ENCODE measurements around the gene PTPRK. TPM values are rescaled to one million over a fixed set of nuclear protein-coding genes. Genes with fewer than 3 reads are reported as not detected.

Gene PTPRK
- total and polyA plus RNA-seq, 9 of the 15 experiments (the other 6 are each of a cell fraction or from before 2014, with no cell fraction given): 0.04 to 0.51 TPM; not detected in 7

DNA sequence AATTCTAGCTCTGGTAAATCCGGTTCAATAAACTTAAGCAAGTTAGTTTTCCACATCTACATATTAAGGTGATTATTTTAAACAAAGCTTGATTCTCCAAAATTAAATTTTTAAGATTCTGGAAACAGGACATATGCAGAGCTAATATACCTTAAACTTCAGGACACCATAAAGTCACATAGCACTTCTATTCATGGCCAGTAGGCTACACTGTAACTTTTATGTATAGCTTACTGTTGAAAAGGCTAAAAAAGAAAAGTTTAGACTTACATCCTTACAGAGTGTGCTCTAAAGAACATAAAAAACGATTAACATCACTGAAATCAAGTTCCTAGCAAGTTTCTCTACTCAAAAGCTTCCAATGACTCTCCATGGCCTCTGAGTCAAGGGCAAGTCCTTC lies 224.7 kb downstream of the PTPRK start (continued):
- TF ChIP-seq, protein P1, sequence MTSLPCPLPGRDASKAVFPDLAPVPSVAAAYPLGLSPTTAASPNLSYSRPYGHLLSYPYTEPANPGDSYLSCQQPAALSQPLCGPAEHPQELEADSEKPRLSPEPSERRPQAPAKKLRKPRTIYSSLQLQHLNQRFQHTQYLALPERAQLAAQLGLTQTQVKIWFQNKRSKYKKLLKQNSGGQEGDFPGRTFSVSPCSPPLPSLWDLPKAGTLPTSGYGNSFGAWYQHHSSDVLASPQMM (CRISPR knock-in tag; IDR thresholded peaks at IDR 0.05): no peak

DNA sequence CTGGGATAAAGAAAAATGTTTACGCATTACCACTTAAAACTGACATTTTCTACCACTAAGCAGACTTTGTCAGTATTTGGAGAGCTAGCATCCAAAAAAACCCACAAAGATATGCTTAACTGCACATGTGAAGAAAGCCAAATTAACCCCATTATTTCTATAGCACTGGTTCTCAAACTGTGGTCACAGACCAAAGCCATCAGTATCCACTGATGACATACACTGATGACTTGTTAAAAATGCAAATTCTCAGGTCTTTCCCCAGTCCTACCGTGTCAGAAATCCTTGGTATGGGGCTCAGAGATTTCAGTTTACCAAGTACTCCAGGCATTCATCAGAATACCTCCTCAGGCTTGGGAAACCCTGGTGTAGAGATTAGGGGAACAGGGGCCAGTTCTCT lies 230.2 kb downstream of the PTPRK start:
- H3K9me1 ChIP-seq (ENCODE audit: control insufficient read depth, insufficient read depth, low read length): no peaks in the 10 kb centered on the region
- no peak overlapping the region for H3K27ac ChIP-seq (ENCODE audit: extremely low read depth, low read depth, low read length)
- H3K79me2 ChIP-seq (ENCODE audit: control insufficient read depth, insufficient read depth, low read length): no peaks in the 10 kb centered on the region
- ChIA-PET CTCF (ENCODE audit: low intra/inter-chr PET ratio) (no interaction called here), POLR2A (no interaction called here)
- in situ Hi-C loops (cut with MboI) (no loop called here), intact Hi-C loops (cut with micrococcal nuclease) (no loop called here)
- H3K9me3 ChIP-seq (replicated peaks; ENCODE audit: control insufficient read depth, insufficient read depth, low read depth, low read length): no peaks in the 10 kb centered on the region; the same call in 1 of the 2 replicates
- no peak overlapping the region for H3K4me3 ChIP-seq
- 0% methylated on average over 2 of the region's 2 CpGs for WGBS (ENCODE audit: insufficient coverage, low coverage, missing lambda C conversion rate)
- no peak for FAIRE-seq
- ATAC-seq: no peak
- H4K20me1 ChIP-seq (replicated peaks; ENCODE audit: control insufficient read depth, insufficient read depth, low read length): no peaks in the 10 kb centered on the region
- H2AFZ ChIP-seq (ENCODE audit: low read depth, low read length): no peak overlapping the region
- H3K9ac ChIP-seq (ENCODE audit: insufficient read depth in 1 of 2, low read depth in 2 of 2, low read length in 2 of 2): no peak overlapping the region
- H3K4me2 ChIP-seq (ENCODE audit: insufficient read depth, low read length): no peak overlapping the region
- H3K4me1 ChIP-seq (replicated peaks in 1 of 2; ENCODE audit: control insufficient read depth in 2 of 2, insufficient read depth in 2 of 2, low read length in 2 of 2): no peaks in the 10 kb centered on the region
- TF ChIP-seq, protein P2, sequence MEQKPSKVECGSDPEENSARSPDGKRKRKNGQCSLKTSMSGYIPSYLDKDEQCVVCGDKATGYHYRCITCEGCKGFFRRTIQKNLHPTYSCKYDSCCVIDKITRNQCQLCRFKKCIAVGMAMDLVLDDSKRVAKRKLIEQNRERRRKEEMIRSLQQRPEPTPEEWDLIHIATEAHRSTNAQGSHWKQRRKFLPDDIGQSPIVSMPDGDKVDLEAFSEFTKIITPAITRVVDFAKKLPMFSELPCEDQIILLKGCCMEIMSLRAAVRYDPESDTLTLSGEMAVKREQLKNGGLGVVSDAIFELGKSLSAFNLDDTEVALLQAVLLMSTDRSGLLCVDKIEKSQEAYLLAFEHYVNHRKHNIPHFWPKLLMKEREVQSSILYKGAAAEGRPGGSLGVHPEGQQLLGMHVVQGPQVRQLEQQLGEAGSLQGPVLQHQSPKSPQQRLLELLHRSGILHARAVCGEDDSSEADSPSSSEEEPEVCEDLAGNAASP (IDR thresholded peaks at IDR 0.05): no peak
- TF ChIP-seq FOXP1 (CRISPR knock-in tag; IDR thresholded peaks at IDR 0.05): no peak
- TF ChIP-seq, protein P3, sequence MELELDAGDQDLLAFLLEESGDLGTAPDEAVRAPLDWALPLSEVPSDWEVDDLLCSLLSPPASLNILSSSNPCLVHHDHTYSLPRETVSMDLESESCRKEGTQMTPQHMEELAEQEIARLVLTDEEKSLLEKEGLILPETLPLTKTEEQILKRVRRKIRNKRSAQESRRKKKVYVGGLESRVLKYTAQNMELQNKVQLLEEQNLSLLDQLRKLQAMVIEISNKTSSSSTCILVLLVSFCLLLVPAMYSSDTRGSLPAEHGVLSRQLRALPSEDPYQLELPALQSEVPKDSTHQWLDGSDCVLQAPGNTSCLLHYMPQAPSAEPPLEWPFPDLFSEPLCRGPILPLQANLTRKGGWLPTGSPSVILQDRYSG (tag; conservative IDR thresholded peaks at IDR 0.05; ENCODE audit: low read depth): no peak
- TF ChIP-seq CAMTA2 (CRISPR knock-in tag; conservative IDR thresholded peaks at IDR 0.05): no peak
- TF ChIP-seq, protein P4, sequence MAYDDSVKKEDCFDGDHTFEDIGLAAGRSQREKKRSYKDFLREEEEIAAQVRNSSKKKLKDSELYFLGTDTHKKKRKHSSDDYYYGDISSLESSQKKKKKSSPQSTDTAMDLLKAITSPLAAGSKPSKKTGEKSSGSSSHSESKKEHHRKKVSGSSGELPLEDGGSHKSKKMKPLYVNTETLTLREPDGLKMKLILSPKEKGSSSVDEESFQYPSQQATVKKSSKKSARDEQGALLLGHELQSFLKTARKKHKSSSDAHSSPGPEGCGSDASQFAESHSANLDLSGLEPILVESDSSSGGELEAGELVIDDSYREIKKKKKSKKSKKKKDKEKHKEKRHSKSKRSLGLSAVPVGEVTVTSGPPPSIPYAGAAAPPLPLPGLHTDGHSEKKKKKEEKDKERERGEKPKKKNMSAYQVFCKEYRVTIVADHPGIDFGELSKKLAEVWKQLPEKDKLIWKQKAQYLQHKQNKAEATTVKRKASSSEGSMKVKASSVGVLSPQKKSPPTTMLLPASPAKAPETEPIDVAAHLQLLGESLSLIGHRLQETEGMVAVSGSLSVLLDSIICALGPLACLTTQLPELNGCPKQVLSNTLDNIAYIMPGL (CRISPR knock-in tag; IDR thresholded peaks at IDR 0.05): no peak
- TF ChIP-seq PML (IDR thresholded peaks at IDR 0.05; ENCODE audit: low read length): no peak
- H3K36me3 ChIP-seq (ENCODE audit: control insufficient read depth, insufficient read depth, low read length): no peaks in the 10 kb centered on the region
- no peaks in the 10 kb centered on the region for H3K27me3 ChIP-seq (ENCODE audit: control insufficient read depth in 2 of 2, insufficient read depth in 2 of 2, low read length in 2 of 2)
- DNase-seq (ENCODE audit: extremely low read depth in 1 of 4, low spot score in 3 of 4): no peak
- BruUV-seq (replicated peaks): no TSS peak

Data from K562 (cell line).